ENCODE results near the gene PRUNE2.
A peak's percentile ranks its signal among the peaks of the same experiment; 100 is the strongest.

PRUNE2 gene

GRCh38 chr9:76572151-76572550, 333.8 kb downstream of the PRUNE2 start:
- no peak for DNase-seq (ENCODE audit: low spot score)

GRCh38 chr9:76571743-76572146, 334.2 kb downstream of the PRUNE2 start:
- no peak for DNase-seq (ENCODE audit: low spot score)

- peak; percentile 17 for DNase-seq (ENCODE audit: low spot score)
Observed at GRCh38 chr9:76571288-76571687, 334.6 kb downstream of the PRUNE2 start.

- DNase-seq (ENCODE audit: low spot score), result no peak
Observed at GRCh38 chr9:76570826-76571225, 335.1 kb downstream of the PRUNE2 start.

GRCh38 chr9:76567086-76567485, 338.8 kb downstream of the PRUNE2 start:
- DNase-seq (ENCODE audit: low spot score), result no peak

- DNase-seq (ENCODE audit: low spot score), result no peak
Observed at GRCh38 chr9:76564297-76564696, 341.6 kb downstream of the PRUNE2 start.

GRCh38 chr9:76562511-76562911, 343.4 kb downstream of the PRUNE2 start:
- DNase-seq (ENCODE audit: low spot score), result peak; percentile 4

- DNase-seq (ENCODE audit: low spot score), result no peak
Observed at GRCh38 chr9:76561900-76562299, 344.0 kb downstream of the PRUNE2 start.
